ENCODE results near the gene SEC61A2. TPM values are rescaled to one million over a fixed set of nuclear protein-coding genes. Genes with fewer than 3 reads are reported as not detected.
"Not testable (repeated sequence)": the region's sequence is repeated elsewhere in the genome, so short reads cannot be mapped to it uniquely, and the experiment has no call there.

Gene SEC61A2
- total RNA-seq, 1 experiment from 2014 or later: 10.5 TPM

- in situ Hi-C loops (cut with HindIII; ENCODE audit: low sequenced_read_pairs): no loop called here
Observed at GRCh38 chr10:12156367-12157123, 27.1 kb downstream of the SEC61A2 start.

GRCh38 chr10:12158111-12158510, 28.6 kb downstream of the SEC61A2 start:
- in situ Hi-C loops (cut with HindIII; ENCODE audit: low sequenced_read_pairs): no loop called here
- no peak for DNase-seq (ENCODE audit: low spot score)

More at GRCh38 chr10:12156367-12157123, 27.1 kb downstream of the SEC61A2 start:
- DNase-seq (ENCODE audit: low spot score): no peak

DNA sequence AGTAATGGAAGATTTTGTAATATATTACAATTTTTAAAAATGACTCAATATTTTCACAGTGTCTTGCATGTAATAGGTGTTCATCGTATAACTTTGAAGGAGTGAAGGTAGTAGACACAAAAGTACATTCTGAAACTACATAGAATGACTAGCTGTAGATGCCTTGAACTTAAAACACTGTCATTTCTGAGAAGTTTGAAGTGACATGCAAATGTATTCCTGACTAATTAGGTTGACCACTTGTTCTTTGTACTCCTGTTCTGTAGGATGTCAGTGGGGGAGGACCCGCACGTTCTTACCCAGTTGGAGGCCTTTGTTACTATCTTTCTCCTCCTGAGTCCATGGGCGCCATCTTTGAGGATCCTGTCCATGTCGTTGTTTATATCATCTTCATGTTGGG, 31.2 kb downstream of the SEC61A2 start:
- in situ Hi-C loops (cut with HindIII; ENCODE audit: low sequenced_read_pairs): no loop called here
- DNase-seq (ENCODE audit: low spot score): no peak

DNA sequence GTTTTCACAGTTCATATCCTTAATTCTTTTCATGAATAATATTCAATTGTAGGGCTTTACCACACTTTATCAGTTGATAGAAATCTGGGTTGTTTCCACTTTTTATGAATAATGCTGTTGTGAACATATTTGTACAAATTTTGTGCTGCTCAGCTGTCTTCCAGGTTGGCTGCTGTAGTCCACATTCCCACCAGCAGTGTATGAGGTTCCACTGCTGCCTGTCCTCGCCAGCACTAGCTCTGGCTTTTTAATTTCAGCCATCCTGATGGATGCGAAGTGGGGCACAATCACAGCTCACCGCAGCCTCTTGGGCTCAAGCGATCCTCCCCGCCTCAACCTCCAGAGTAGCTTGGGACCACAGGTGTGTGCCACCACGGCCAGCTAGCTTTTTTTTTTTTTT, 33.5 kb downstream of the SEC61A2 start:
- in situ Hi-C loops (cut with HindIII; ENCODE audit: low sequenced_read_pairs): no loop called here
- DNase-seq (ENCODE audit: low spot score): no peak

GRCh38 chr10:12164085-12164484, 34.6 kb downstream of the SEC61A2 start:
- in situ Hi-C loops (cut with HindIII; ENCODE audit: low sequenced_read_pairs): no loop called here
- no peak for DNase-seq (ENCODE audit: low spot score)

DNA sequence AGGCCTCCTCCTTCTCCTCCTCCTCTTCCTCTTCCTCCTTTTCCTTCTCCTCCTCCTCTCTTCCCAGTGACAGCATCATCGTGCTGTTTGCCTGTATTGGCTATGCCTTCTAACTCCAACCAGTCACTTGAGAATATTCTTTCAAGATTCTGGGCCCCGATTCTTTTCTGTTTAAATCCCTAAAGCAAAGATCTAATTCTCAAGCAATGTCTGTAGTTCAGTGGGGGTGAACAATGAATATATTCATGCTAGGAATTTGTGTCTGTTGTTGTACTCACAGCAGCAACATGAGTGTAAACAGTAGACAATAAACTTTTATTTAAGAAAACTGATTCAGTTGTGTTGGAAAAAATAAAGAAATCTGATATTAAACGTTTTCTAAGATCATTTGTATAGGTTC, 35.6 kb downstream of the SEC61A2 start:
- no peak for DNase-seq (ENCODE audit: low spot score)
- in situ Hi-C loops (cut with HindIII; ENCODE audit: low sequenced_read_pairs): no loop called here

DNA sequence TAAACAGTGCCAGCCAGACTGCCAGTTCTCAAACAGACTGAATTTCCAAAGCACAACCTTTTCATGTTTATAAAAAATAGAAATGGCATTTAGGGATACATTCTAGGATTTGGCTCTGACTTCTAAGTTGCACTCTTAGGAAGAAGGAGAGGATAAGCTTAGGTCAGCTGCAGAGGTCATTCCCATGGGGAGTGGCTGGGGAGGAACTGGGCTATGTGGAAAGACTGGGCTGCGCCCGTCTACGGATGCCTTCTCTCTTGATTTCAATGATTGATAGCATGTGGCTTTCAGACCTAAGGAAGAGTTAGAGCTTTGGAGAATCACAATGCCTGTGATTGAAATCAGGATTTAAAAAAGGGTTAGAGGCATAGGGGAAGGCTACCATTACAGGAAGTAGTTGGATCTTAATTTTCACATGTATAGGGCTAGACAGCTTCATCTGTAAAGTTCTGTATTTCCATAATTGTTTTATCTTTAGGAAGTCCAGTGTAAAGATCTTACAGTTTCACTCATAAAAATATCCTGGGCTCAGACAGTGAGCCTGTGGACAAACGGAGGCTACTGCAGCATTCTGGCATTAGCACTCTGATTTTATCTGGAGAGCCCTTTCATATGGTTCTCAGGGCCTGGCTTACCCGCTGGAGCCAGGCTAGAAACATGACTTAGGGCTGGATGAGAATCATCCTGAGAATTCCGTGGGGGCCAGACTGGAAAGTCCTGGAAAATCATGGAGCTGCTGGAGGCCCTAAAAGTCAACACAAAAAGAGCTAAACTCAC, 36.7 kb downstream of the SEC61A2 start:
- in situ Hi-C loops (cut with HindIII; ENCODE audit: low sequenced_read_pairs): no loop called here

DNA sequence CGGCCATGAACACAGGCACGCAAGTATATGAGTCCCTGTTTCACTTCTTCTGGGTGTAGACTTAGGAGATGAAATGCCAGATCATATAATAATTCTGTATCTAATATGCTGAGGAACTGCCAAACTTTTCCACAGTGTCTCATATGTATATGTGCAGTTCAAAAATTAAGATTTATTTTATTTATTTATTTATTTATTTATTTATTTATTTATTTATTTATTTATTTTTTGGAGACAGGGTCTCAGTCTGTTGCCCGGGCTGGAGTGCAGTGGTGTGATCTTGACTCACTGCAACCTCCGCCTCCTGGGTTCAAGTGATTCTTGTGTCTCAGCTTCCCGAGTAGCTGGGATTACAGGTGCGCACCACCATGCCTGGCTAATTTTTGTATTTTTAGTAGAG, 42.0 kb downstream of the SEC61A2 start:
- in situ Hi-C loops (cut with HindIII; ENCODE audit: low sequenced_read_pairs); DNase-seq (ENCODE audit: low spot score): not testable (repeated sequence)

More for the DNA sequence above, 36.7 kb downstream of the SEC61A2 start:
- DNase-seq (ENCODE audit: low spot score): no peak

DNA sequence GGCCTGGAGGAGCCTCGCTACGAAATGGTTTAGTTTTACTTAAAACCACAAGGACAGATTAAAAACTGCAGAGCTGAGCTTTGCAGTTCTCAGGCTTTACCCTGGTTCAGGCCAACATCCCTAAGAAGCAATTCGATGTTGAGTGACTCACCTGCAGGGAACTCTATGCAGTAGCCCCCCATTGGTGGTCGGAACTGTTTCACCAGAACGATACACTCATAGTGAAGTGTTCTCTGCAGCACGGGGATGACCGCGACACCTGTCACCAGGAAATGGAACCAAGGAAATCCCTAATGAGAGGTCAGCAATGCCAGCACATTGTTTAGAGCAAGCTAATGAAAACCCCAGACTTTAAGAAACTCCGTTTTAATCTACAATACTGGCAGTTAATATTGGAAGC, 48.2 kb downstream of the SEC61A2 start:
- in situ Hi-C loops (cut with HindIII; ENCODE audit: low sequenced_read_pairs): no loop called here
- no peak for DNase-seq (ENCODE audit: low spot score)

GRCh38 chr10:12179606-12180170, 50.2 kb downstream of the SEC61A2 start:
- in situ Hi-C loops (cut with HindIII; ENCODE audit: low sequenced_read_pairs): no loop called here
- DNase-seq (ENCODE audit: low spot score): no peak

DNA sequence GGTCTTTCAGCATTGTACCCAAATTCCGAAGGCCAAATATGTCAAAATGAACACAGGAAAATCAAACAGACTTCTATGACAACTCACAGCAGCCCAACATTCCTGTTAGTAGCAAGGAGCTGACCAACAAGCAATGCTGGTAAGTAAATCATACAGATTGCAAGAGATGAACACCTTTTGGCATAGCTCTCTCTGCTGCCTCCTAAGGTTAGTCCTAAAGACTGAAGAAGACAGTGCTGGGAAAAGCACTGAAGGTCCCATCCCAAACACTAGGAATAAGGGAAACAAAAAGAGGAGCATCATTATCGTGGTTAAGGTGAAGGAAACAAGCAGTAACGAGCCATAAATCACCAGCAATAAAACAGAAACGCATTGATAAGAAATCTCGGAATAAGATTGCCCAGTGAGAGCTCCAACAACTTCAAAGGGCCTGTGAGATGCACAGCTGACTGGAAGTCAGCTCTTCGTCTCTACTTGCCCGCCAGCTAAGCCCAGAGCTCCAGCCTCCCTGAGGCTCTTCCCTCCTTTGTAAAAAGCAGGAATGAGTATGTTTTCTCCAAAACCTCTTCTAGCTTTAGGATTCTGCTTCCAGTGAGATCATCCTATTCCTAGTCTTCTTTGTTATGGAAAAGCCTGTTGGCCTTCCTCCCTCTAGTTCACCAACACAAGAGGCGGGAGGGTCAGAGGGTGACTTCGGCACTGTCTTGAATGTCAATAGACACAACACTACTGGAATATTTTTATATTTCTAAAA, 50.9 kb downstream of the SEC61A2 start:
- DNase-seq (ENCODE audit: low spot score): no peak
- in situ Hi-C loops (cut with HindIII; ENCODE audit: low sequenced_read_pairs): no loop called here

- DNase-seq (ENCODE audit: low spot score): no peak
- in situ Hi-C loops (cut with HindIII; ENCODE audit: low sequenced_read_pairs): no loop called here
Observed at GRCh38 chr10:12181065-12181775, 51.7 kb downstream of the SEC61A2 start.

- in situ Hi-C loops (cut with HindIII; ENCODE audit: low sequenced_read_pairs): no loop called here
- no peak for DNase-seq (ENCODE audit: low spot score)
Observed at GRCh38 chr10:12184165-12184564, 54.7 kb downstream of the SEC61A2 start.

GRCh38 chr10:12186323-12186722, 56.8 kb downstream of the SEC61A2 start:
- in situ Hi-C loops (cut with HindIII; ENCODE audit: low sequenced_read_pairs): no loop called here
- DNase-seq (ENCODE audit: low spot score): no peak

DNA sequence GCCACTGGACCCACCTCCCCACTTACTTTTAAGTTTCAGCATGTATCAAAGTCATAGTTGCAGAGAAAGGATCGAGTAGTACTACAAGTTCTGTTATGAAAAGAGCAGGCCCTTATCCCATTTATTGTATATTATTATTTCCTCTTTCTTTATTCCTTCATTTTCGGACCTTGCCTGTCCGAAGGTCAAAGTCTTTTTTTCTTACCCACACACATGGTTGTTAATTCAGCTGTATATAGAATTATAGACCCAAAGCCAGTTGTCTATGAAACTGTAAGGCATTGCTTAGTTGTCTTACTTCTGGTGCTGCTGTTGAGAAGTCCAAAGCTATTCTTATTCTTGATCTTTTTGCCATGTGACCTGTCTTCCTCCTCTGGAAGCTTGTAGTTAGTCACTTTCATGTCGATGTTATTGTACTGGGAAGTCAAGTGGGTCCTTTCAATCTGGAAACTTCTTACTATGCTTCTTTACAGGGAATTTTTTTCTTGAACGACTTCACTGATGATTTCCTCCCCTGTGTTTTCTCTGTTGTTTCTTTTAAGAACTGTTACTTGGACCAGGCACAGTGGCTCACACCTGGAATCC, 57.9 kb downstream of the SEC61A2 start:
- in situ Hi-C loops (cut with HindIII; ENCODE audit: low sequenced_read_pairs): no loop called here
- no peak for DNase-seq (ENCODE audit: low spot score)

DNA sequence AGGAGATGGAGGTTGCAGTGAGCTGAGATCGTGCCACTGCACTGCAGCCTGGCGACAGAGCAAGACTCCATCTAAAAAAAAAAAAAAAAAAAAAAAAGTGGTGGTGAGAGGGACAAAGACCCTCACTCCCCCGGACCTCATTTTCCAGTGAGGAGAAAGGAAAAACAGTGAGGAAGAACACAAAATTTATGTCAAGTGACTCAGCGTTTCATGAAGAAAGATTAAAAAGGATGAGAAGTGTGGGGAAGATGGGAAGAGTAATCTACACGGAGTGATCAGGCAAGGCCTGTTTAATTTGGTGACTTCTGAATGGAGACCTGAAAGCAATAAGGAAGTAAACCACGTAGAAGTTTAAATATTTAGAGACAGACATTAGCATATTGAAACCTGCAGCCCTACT, 59.2 kb downstream of the SEC61A2 start:
- in situ Hi-C loops (cut with HindIII; ENCODE audit: low sequenced_read_pairs): no loop called here

DNA sequence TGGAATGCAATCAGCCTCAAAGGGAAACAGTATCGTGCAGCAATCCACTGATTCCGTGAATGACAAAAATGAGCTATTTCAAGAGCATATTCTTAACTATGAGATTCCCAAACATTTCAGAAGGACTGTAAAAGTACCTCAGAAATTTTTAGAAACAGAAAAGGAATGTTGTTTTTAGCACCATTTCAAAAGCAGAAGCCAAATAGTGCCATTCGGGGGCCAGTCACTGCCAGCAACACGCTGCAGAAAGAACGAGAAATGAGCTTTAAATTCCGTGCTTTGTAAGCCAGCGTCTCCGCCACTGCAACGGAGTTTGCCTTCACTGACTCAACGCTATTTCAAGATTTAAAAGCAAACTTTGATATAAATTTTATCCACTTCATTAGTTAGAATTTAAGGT, 59.9 kb downstream of the SEC61A2 start:
- in situ Hi-C loops (cut with HindIII; ENCODE audit: low sequenced_read_pairs): no loop called here
- DNase-seq (ENCODE audit: low spot score): no peak

More for the DNA sequence above, 59.2 kb downstream of the SEC61A2 start:
- no peak for DNase-seq (ENCODE audit: low spot score)

GRCh38 chr10:12191715-12192114, 62.2 kb downstream of the SEC61A2 start:
- in situ Hi-C loops (cut with HindIII; ENCODE audit: low sequenced_read_pairs): no loop called here

GRCh38 chr10:12193193-12193592, 63.7 kb downstream of the SEC61A2 start:
- no peak for DNase-seq (ENCODE audit: low spot score)
- in situ Hi-C loops (cut with HindIII; ENCODE audit: low sequenced_read_pairs): no loop called here

More at GRCh38 chr10:12191715-12192114, 62.2 kb downstream of the SEC61A2 start:
- DNase-seq (ENCODE audit: low spot score): no peak

Measured in G401 (cell line).